Measurements from ENCODE around the gene BSN.

Gene BSN

GRCh38 chr3:49703956-49704355 is 149.7 kb downstream of the BSN start:
- Histone ChIP-seq H2AFZ (ENCODE audit: low read depth, low read length) (no peak overlapping the region), H3K27me3 (ENCODE audit: low read depth, low read length) (no peaks in the 10 kb centered on the region), H3K4me3 (ENCODE audit: low read length) (no peak overlapping the region), H3K79me2 (ENCODE audit: low read length) (no peaks in the 10 kb centered on the region), H4K20me1 (ENCODE audit: insufficient read depth, low read length) (no peaks in the 10 kb centered on the region), H3K9me3 (ENCODE audit: insufficient read depth, low read length) (no peaks in the 10 kb centered on the region), H3K9ac (ENCODE audit: low read length) (no peak overlapping the region), H3K4me1 (ENCODE audit: low read length) (no peaks in the 10 kb centered on the region), H3K36me3 (replicated peaks; ENCODE audit: low read depth, low read length) (peaks cover 9% of the 10 kb centered on the region), H3K27ac (ENCODE audit: low read length) (no peak overlapping the region), H3K4me2 (ENCODE audit: low read length) (no peak overlapping the region)
- TF ChIP-seq CTCF (IDR thresholded peaks at IDR 0.05; ENCODE audit: low read depth, low read length) (no peak), EZH2phosphoT487 (IDR thresholded peaks at IDR 0.05; ENCODE audit: low read depth) (no peak)

- no peaks in the 10 kb centered on the region for H3K27me3 ChIP-seq (ENCODE audit: low read depth, low read length)
- H3K4me1 ChIP-seq (ENCODE audit: low read length) = no peaks in the 10 kb centered on the region
- H3K9me3 ChIP-seq (ENCODE audit: insufficient read depth, low read length) = no peaks in the 10 kb centered on the region
- no peak overlapping the region for H3K27ac ChIP-seq (ENCODE audit: low read length)
- TF ChIP-seq CTCF (IDR thresholded peaks at IDR 0.05; ENCODE audit: low read depth, low read length) = no peak
- no peak overlapping the region for H3K4me3 ChIP-seq (ENCODE audit: low read length)
- H3K9ac ChIP-seq (ENCODE audit: low read length) = no peak overlapping the region
- peaks cover 9% of the 10 kb centered on the region for H3K36me3 ChIP-seq (replicated peaks; ENCODE audit: low read depth, low read length)
- no peaks in the 10 kb centered on the region for H4K20me1 ChIP-seq (ENCODE audit: insufficient read depth, low read length)
- no peaks in the 10 kb centered on the region for H3K79me2 ChIP-seq (ENCODE audit: low read length)
- H2AFZ ChIP-seq (ENCODE audit: low read depth, low read length) = no peak overlapping the region
- no peak overlapping the region for H3K4me2 ChIP-seq (ENCODE audit: low read length)
Observed at GRCh38 chr3:49704629-49705028, 150.4 kb downstream of the BSN start.

- no peak overlapping the region for H3K27ac ChIP-seq (ENCODE audit: low read length)
- H3K36me3 ChIP-seq (replicated peaks; ENCODE audit: low read depth, low read length) = peaks cover 9% of the 10 kb centered on the region
- no peaks in the 10 kb centered on the region for H3K79me2 ChIP-seq (ENCODE audit: low read length)
- no peaks in the 10 kb centered on the region for H3K4me1 ChIP-seq (ENCODE audit: low read length)
- H4K20me1 ChIP-seq (ENCODE audit: insufficient read depth, low read length) = no peaks in the 10 kb centered on the region
- H3K9me3 ChIP-seq (ENCODE audit: insufficient read depth, low read length) = no peaks in the 10 kb centered on the region
- no peak overlapping the region for H3K9ac ChIP-seq (ENCODE audit: low read length)
- TF ChIP-seq CTCF (IDR thresholded peaks at IDR 0.05; ENCODE audit: low read depth, low read length) = no peak
- TF ChIP-seq EZH2phosphoT487 (IDR thresholded peaks at IDR 0.05; ENCODE audit: low read depth) = no peak
- H3K4me2 ChIP-seq (ENCODE audit: low read length) = no peak overlapping the region
- no peak overlapping the region for H3K4me3 ChIP-seq (ENCODE audit: low read length)
- no peaks in the 10 kb centered on the region for H3K27me3 ChIP-seq (ENCODE audit: low read depth, low read length)
- no peak overlapping the region for H2AFZ ChIP-seq (ENCODE audit: low read depth, low read length)
Observed at GRCh38 chr3:49705390-49705960, 151.2 kb downstream of the BSN start.

- Histone ChIP-seq H3K4me1 (ENCODE audit: low read length) (no peaks in the 10 kb centered on the region), H3K79me2 (ENCODE audit: low read length) (no peaks in the 10 kb centered on the region), H3K27ac (ENCODE audit: low read length) (no peak overlapping the region), H3K4me2 (ENCODE audit: low read length) (no peak overlapping the region), H4K20me1 (ENCODE audit: insufficient read depth, low read length) (no peaks in the 10 kb centered on the region), H3K9me3 (ENCODE audit: insufficient read depth, low read length) (no peaks in the 10 kb centered on the region), H3K9ac (ENCODE audit: low read length) (no peak overlapping the region), H2AFZ (ENCODE audit: low read depth, low read length) (no peak overlapping the region), H3K27me3 (ENCODE audit: low read depth, low read length) (no peaks in the 10 kb centered on the region), H3K4me3 (ENCODE audit: low read length) (no peak overlapping the region), H3K36me3 (replicated peaks; ENCODE audit: low read depth, low read length) (peaks cover 9% of the 10 kb centered on the region)
- TF ChIP-seq CTCF (IDR thresholded peaks at IDR 0.05; ENCODE audit: low read depth, low read length) (no peak), EZH2phosphoT487 (IDR thresholded peaks at IDR 0.05; ENCODE audit: low read depth) (no peak)
Observed at GRCh38 chr3:49706456-49707112, 152.3 kb downstream of the BSN start.

Data from OCI-LY3 (cell line).